NCI-H1105 (cell line): ENCODE measurements around the gene KIF27.
"Not testable (repeated sequence)": the region's sequence is repeated elsewhere in the genome, so short reads cannot be mapped to it uniquely, and the experiment has no call there.

Source experiments
- DNase-seq: peaks from one replicate; lab custom pipeline; 2025; lab: John Stamatoyannopoulos, UW

Gene KIF27

DNA sequence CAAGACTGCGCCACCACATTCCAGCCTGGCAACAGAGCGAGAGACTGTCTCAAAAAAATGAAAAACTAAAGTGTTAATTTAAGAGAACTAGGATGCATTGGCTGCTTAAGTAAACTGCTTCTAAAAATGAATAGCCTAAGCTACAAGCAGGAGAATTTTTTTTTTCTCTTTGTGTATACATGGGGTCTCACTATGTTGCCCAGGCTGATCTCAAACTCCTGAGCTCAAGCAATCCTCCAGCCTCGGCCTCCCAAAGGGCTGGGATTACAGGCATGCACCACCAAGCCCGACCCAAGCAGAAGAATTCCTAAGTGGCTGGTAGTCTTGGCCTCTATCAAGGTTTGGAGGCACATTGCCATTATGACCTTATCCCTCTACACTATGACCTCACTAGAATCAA is 106.1 kb downstream of the KIF27 start:
- not testable (repeated sequence) for DNase-seq

- not testable (repeated sequence) for DNase-seq
Observed at GRCh38 chr9:83809213-83809612, 112.0 kb downstream of the KIF27 start.

- DNase-seq: not testable (repeated sequence)
Observed at GRCh38 chr9:83804454-83804853, 116.8 kb downstream of the KIF27 start.

DNA sequence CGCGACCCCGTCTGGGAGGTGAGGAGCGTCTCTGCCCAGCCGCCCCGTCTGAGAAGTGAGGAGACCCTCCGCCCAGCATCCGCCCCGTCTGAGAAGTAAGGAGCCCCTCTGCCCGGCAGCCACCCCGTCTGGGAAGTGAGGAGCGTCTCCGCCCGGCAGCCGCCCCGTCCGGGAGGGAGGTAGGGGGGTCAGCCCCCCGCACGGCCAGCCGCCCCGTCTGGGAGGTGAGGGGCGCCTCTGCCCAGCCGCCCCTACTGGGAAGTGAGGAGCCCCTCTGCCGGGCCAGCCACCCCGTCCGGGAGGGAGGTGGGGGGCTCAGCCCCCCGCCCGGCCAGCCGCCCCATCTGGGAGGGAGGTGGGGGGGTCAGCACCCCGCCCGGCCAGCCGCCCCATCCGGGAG is 117.3 kb downstream of the KIF27 start:
- DNase-seq: not testable (repeated sequence)

DNA sequence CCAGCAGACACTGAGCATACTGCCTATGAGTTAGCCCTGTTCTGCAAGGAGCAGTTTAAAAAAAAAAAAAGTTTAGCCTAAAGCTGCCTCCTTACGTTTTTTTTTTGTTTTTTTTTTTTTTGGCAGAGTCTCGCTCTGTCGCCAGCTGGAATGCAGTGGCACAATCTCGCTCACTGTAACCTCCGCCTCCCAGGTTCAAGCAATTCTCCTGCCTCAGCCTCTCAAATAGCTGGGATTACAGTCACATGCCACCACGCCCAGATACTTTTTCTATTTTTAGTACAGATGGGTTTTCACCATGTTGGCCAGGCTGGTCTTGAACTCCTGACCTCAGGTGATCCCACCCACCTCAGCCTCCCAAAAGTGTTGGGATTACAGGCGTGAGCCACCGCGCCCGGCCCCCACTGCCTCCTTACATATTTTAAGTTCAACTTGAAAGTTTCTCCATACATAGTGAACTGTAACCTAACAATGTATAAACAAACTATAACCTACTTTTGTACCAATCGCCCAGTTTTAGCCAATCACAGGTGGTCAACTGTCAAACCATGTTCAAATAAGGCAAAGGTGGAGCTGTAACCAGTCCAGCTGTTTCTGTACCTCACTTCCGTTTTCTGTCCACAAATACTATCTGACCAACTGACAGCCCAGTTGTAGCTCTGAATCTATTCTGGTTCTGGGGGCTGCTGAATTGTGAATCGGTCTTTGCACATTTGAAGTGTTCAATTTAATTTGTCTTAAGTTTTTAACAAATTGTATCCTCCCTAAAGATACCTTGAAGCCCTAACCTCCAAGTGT is 120.8 kb downstream of the KIF27 start:
- DNase-seq: no peak

GRCh38 chr9:83794051-83794450 is 127.2 kb downstream of the KIF27 start:
- DNase-seq: no peak

- no peak for DNase-seq
Observed at GRCh38 chr9:83792746-83793145, 128.5 kb downstream of the KIF27 start.
